ENCODE results near the gene MAGOHB.

MAGOHB gene

GRCh38 chr12:10634427-10634826 is 21.0 kb upstream of the MAGOHB start:
- H3K4me3 ChIP-seq (ENCODE audit: low read depth in 1 of 2, low read length in 2 of 2): no peak overlapping the region
- no peaks in the 10 kb centered on the region for H3K4me1 ChIP-seq (ENCODE audit: control insufficient read depth in 1 of 2, insufficient read depth in 2 of 2, low read length in 2 of 2)
- H3K27ac ChIP-seq (ENCODE audit: low read length): no peak overlapping the region
- no peaks in the 10 kb centered on the region for H3K9me3 ChIP-seq (ENCODE audit: control insufficient read depth in 1 of 2, low read length in 2 of 2)
- H3K27me3 ChIP-seq (ENCODE audit: low read depth, low read length): no peaks in the 10 kb centered on the region
- no peaks in the 10 kb centered on the region for H3K36me3 ChIP-seq (ENCODE audit: control insufficient read depth in 1 of 2, insufficient read depth in 2 of 2, low read length in 2 of 2)

GRCh38 chr12:10633541-10633940 is 20.1 kb upstream of the MAGOHB start:
- Histone ChIP-seq H3K4me1 (ENCODE audit: control insufficient read depth in 1 of 2, insufficient read depth in 2 of 2, low read length in 2 of 2) (no peaks in the 10 kb centered on the region), H3K27ac (ENCODE audit: low read length) (no peak overlapping the region), H3K9me3 (ENCODE audit: control insufficient read depth in 1 of 2, low read length in 2 of 2) (no peaks in the 10 kb centered on the region), H3K36me3 (ENCODE audit: control insufficient read depth in 1 of 2, insufficient read depth in 2 of 2, low read length in 2 of 2) (no peaks in the 10 kb centered on the region), H3K4me3 (ENCODE audit: low read depth in 1 of 2, low read length in 2 of 2) (no peak overlapping the region), H3K27me3 (ENCODE audit: low read depth, low read length) (no peaks in the 10 kb centered on the region)

- no peaks in the 10 kb centered on the region for H3K36me3 ChIP-seq (ENCODE audit: control insufficient read depth in 1 of 2, insufficient read depth in 2 of 2, low read length in 2 of 2)
- H3K27ac ChIP-seq (ENCODE audit: low read length): no peak overlapping the region
- H3K4me1 ChIP-seq (ENCODE audit: control insufficient read depth in 1 of 2, insufficient read depth in 2 of 2, low read length in 2 of 2): no peaks in the 10 kb centered on the region
- H3K27me3 ChIP-seq (ENCODE audit: low read depth, low read length): no peaks in the 10 kb centered on the region
- no peaks in the 10 kb centered on the region for H3K9me3 ChIP-seq (ENCODE audit: control insufficient read depth in 1 of 2, low read length in 2 of 2)
- H3K4me3 ChIP-seq (ENCODE audit: low read depth in 1 of 2, low read length in 2 of 2): no peak overlapping the region
These were observed 18.8 kb upstream of the MAGOHB start for GRCh38 chr12:10632226-10632625.

GRCh38 chr12:10624605-10625004 is 11.2 kb upstream of the MAGOHB start:
- no peaks in the 10 kb centered on the region for H3K27me3 ChIP-seq (ENCODE audit: low read depth, low read length)
- H3K9me3 ChIP-seq (ENCODE audit: control insufficient read depth in 1 of 2, low read length in 2 of 2): no peaks in the 10 kb centered on the region
- no peak overlapping the region for H3K4me3 ChIP-seq (ENCODE audit: low read depth in 1 of 2, low read length in 2 of 2)
- H3K27ac ChIP-seq (ENCODE audit: low read length): no peak overlapping the region
- no peaks in the 10 kb centered on the region for H3K4me1 ChIP-seq (ENCODE audit: control insufficient read depth in 1 of 2, insufficient read depth in 2 of 2, low read length in 2 of 2)
- H3K36me3 ChIP-seq (ENCODE audit: control insufficient read depth in 1 of 2, insufficient read depth in 2 of 2, low read length in 2 of 2): no peaks in the 10 kb centered on the region

- Histone ChIP-seq H3K4me3 (ENCODE audit: low read depth in 1 of 2, low read length in 2 of 2) (no peak overlapping the region), H3K9me3 (ENCODE audit: control insufficient read depth in 1 of 2, low read length in 2 of 2) (no peaks in the 10 kb centered on the region), H3K27me3 (ENCODE audit: low read depth, low read length) (no peaks in the 10 kb centered on the region), H3K27ac (ENCODE audit: low read length) (no peak overlapping the region), H3K36me3 (ENCODE audit: control insufficient read depth in 1 of 2, insufficient read depth in 2 of 2, low read length in 2 of 2) (no peaks in the 10 kb centered on the region), H3K4me1 (ENCODE audit: control insufficient read depth in 1 of 2, insufficient read depth in 2 of 2, low read length in 2 of 2) (no peaks in the 10 kb centered on the region)
These were observed 9.7 kb upstream of the MAGOHB start for GRCh38 chr12:10623131-10623530.

GRCh38 chr12:10621278-10621677 is 7.9 kb upstream of the MAGOHB start:
- no peaks in the 10 kb centered on the region for H3K9me3 ChIP-seq (ENCODE audit: control insufficient read depth in 1 of 2, low read length in 2 of 2)
- no peaks in the 10 kb centered on the region for H3K4me1 ChIP-seq (ENCODE audit: control insufficient read depth in 1 of 2, insufficient read depth in 2 of 2, low read length in 2 of 2)
- no peak overlapping the region for H3K27ac ChIP-seq (ENCODE audit: low read length)
- H3K4me3 ChIP-seq (ENCODE audit: low read depth in 1 of 2, low read length in 2 of 2): no peak overlapping the region
- no peaks in the 10 kb centered on the region for H3K36me3 ChIP-seq (ENCODE audit: control insufficient read depth in 1 of 2, insufficient read depth in 2 of 2, low read length in 2 of 2)
- H3K27me3 ChIP-seq (ENCODE audit: low read depth, low read length): no peaks in the 10 kb centered on the region

- Histone ChIP-seq H3K4me1 (ENCODE audit: control insufficient read depth in 1 of 2, insufficient read depth in 2 of 2, low read length in 2 of 2) (no peaks in the 10 kb centered on the region), H3K36me3 (ENCODE audit: control insufficient read depth in 1 of 2, insufficient read depth in 2 of 2, low read length in 2 of 2) (no peaks in the 10 kb centered on the region), H3K4me3 (ENCODE audit: low read depth in 1 of 2, low read length in 2 of 2) (no peak overlapping the region), H3K9me3 (ENCODE audit: control insufficient read depth in 1 of 2, low read length in 2 of 2) (no peaks in the 10 kb centered on the region), H3K27ac (ENCODE audit: low read length) (no peak overlapping the region), H3K27me3 (ENCODE audit: low read depth, low read length) (no peaks in the 10 kb centered on the region)
These were observed 6.8 kb upstream of the MAGOHB start for GRCh38 chr12:10620078-10620779.

- Histone ChIP-seq H3K9me3 (ENCODE audit: control insufficient read depth in 1 of 2, low read length in 2 of 2) (no peaks in the 10 kb centered on the region), H3K27ac (ENCODE audit: low read length) (no peak overlapping the region), H3K4me1 (ENCODE audit: control insufficient read depth in 1 of 2, insufficient read depth in 2 of 2, low read length in 2 of 2) (no peaks in the 10 kb centered on the region)
These were observed 5.1 kb upstream of the MAGOHB start for GRCh38 chr12:10618338-10618987.

GRCh38 chr12:10617863-10618262 is 4.5 kb upstream of the MAGOHB start:
- H3K27me3 ChIP-seq (ENCODE audit: low read depth, low read length): no peaks in the 10 kb centered on the region
- no peaks in the 10 kb centered on the region for H3K9me3 ChIP-seq (ENCODE audit: control insufficient read depth in 1 of 2, low read length in 2 of 2)
- no peak overlapping the region for H3K4me3 ChIP-seq (ENCODE audit: low read depth in 1 of 2, low read length in 2 of 2)
- no peaks in the 10 kb centered on the region for H3K4me1 ChIP-seq (ENCODE audit: control insufficient read depth in 1 of 2, insufficient read depth in 2 of 2, low read length in 2 of 2)
- H3K36me3 ChIP-seq (ENCODE audit: control insufficient read depth in 1 of 2, insufficient read depth in 2 of 2, low read length in 2 of 2): no peaks in the 10 kb centered on the region
- H3K27ac ChIP-seq (ENCODE audit: low read length): no peak overlapping the region

More at GRCh38 chr12:10618338-10618987, 5.1 kb upstream of the MAGOHB start:
- H3K36me3 ChIP-seq (ENCODE audit: control insufficient read depth in 1 of 2, insufficient read depth in 2 of 2, low read length in 2 of 2): no peaks in the 10 kb centered on the region
- H3K27me3 ChIP-seq (ENCODE audit: low read depth, low read length): no peaks in the 10 kb centered on the region
- no peak overlapping the region for H3K4me3 ChIP-seq (ENCODE audit: low read depth in 1 of 2, low read length in 2 of 2)

GRCh38 chr12:10615532-10615931 is 2.1 kb upstream of the MAGOHB start:
- Histone ChIP-seq H3K36me3 (ENCODE audit: control insufficient read depth in 1 of 2, insufficient read depth in 2 of 2, low read length in 2 of 2) (peaks cover 0 to 1% of the 10 kb centered on the region in 2 donors), H3K27me3 (ENCODE audit: low read depth, low read length) (no peaks in the 10 kb centered on the region), H3K4me3 (ENCODE audit: low read depth in 1 of 2, low read length in 2 of 2) (no peak overlapping the region), H3K27ac (ENCODE audit: low read length) (no peak overlapping the region), H3K9me3 (ENCODE audit: control insufficient read depth in 1 of 2, low read length in 2 of 2) (no peaks in the 10 kb centered on the region), H3K4me1 (ENCODE audit: control insufficient read depth in 1 of 2, insufficient read depth in 2 of 2, low read length in 2 of 2) (peaks cover 5 to 18% of the 10 kb centered on the region in 2 donors)

GRCh38 chr12:10614056-10614370 is 604 bp upstream of the MAGOHB start:
- Histone ChIP-seq H3K9me3 (ENCODE audit: control insufficient read depth in 1 of 2, low read length in 2 of 2) (no peaks in the 10 kb centered on the region), H3K4me3 (ENCODE audit: low read depth in 1 of 2, low read length in 2 of 2) (peak overlapping the region; percentile 82 to 87), H3K27me3 (ENCODE audit: low read depth, low read length) (no peaks in the 10 kb centered on the region), H3K36me3 (ENCODE audit: control insufficient read depth in 1 of 2, insufficient read depth in 2 of 2, low read length in 2 of 2) (peaks cover 3 to 10% of the 10 kb centered on the region in 2 donors), H3K4me1 (ENCODE audit: control insufficient read depth in 1 of 2, insufficient read depth in 2 of 2, low read length in 2 of 2) (peaks cover 5 to 18% of the 10 kb centered on the region in 2 donors), H3K27ac (ENCODE audit: low read length) (peak overlapping the region; percentile 92)

GRCh38 chr12:10612984-10613348 is 443 bp downstream of the MAGOHB start:
- H3K9me3 ChIP-seq (ENCODE audit: control insufficient read depth in 1 of 2, low read length in 2 of 2): no peaks in the 10 kb centered on the region
- peak overlapping the region; percentile 92 for H3K27ac ChIP-seq (ENCODE audit: low read length)

More at GRCh38 chr12:10612984-10613348, 443 bp downstream of the MAGOHB start:
- peaks cover 5 to 18% of the 10 kb centered on the region in 2 donors for H3K4me1 ChIP-seq (ENCODE audit: control insufficient read depth in 1 of 2, insufficient read depth in 2 of 2, low read length in 2 of 2)
- H3K4me3 ChIP-seq (ENCODE audit: low read depth in 1 of 2, low read length in 2 of 2): peak overlapping the region; percentile 82 to 87
- H3K27me3 ChIP-seq (ENCODE audit: low read depth, low read length): no peaks in the 10 kb centered on the region
- H3K36me3 ChIP-seq (ENCODE audit: control insufficient read depth in 1 of 2, insufficient read depth in 2 of 2, low read length in 2 of 2): peaks cover 5 to 12% of the 10 kb centered on the region in 2 donors
